A673 (cell line): ENCODE data around the gene DDX20. TPM values are rescaled to one million over a fixed set of nuclear protein-coding genes. Genes with fewer than 3 reads are reported as not detected.

Source experiments
- BruUV-seq: library from RNA; stranded (reverse); fragments of 400-500 nt; replicated peaks from 2 replicates; lab custom pipeline; 2021; lab: Mats Ljungman, UMichigan
- CTCF ChIA-PET: fragments of 300-600 bp; sonication (Branson Sonifier 250); formaldehyde crosslinking; loops from one replicate; lab custom pipeline; 2022; ENCODE audit warnings: antibody characterized with exemption; lab: Charles Lee
- POLR2A ChIA-PET: fragments of 300-600 bp; sonication (Branson Sonifier 250); formaldehyde crosslinking; loops from one replicate; lab custom pipeline; 2022; ENCODE audit warnings: antibody characterized with exemption; ENCODE audit not compliant: low non-redundant PET; lab: Charles Lee
- DNase-seq: peaks from one replicate; pipeline ENCODE4 v3.0.0-alpha.2; 2015; ENCODE audit warnings: low spot score
- H3K27ac ChIP-seq: fragments of 200-600 bp; sonication (generic); 2 replicates; pipeline ENCODE4 v1.5.1; 2016; ENCODE audit warnings: mixed run types, low read depth, mild to moderate bottlenecking, mixed read lengths, antibody characterized with exemption, low read length; ENCODE audit not compliant: poor library complexity, severe bottlenecking
- H3K27me3 ChIP-seq: fragments of 200-600 bp; sonication (generic); replicated peaks from 2 replicates; pipeline ENCODE4 v1.6.1; 2017; ENCODE audit warnings: mixed run types, low read depth, mild to moderate bottlenecking, mixed read lengths, antibody characterized with exemption, low read length; ENCODE audit not compliant: insufficient read depth, poor library complexity
- H3K36me3 ChIP-seq: fragments of 200-600 bp; sonication (generic); 2 replicates; pipeline ENCODE4 v1.6.1; 2016; ENCODE audit warnings: mixed run types, mild to moderate bottlenecking, mixed read lengths, antibody characterized with exemption, low read length; ENCODE audit not compliant: insufficient read depth, poor library complexity, severe bottlenecking
- H3K4me1 ChIP-seq: fragments of 200-600 bp; sonication (generic); 2 replicates; pipeline ENCODE4 v1.6.1; 2017; ENCODE audit warnings: mixed run types, mild to moderate bottlenecking, mixed read lengths, antibody characterized with exemption, low read length; ENCODE audit not compliant: insufficient read depth, poor library complexity, severe bottlenecking
- H3K4me3 ChIP-seq: fragments of 200-600 bp; sonication (generic); 2 replicates; pipeline ENCODE4 v1.5.1; 2016; ENCODE audit warnings: low read depth, mixed run types, mild to moderate bottlenecking, mixed read lengths, low read length; ENCODE audit not compliant: poor library complexity, severe bottlenecking
- H3K9me3 ChIP-seq: fragments of 200-600 bp; sonication (generic); 2 replicates; pipeline ENCODE4 v1.6.1; 2016; ENCODE audit warnings: mixed run types, low read depth, mild to moderate bottlenecking, mixed read lengths, antibody characterized with exemption, low read length; ENCODE audit not compliant: poor library complexity, severe bottlenecking
- CTCF ChIP-seq: fragments of 300-800, 200-600 bp; sonication (generic); conservative IDR thresholded peaks from 2 replicates; pipeline ENCODE4 v1.5.1; 2017; ENCODE audit warnings: low read depth, mild to moderate bottlenecking, antibody characterized with exemption, low read length, moderate library complexity, mixed read lengths
- EZH2 ChIP-seq: fragments of 200-600 bp; sonication (generic); IDR thresholded peaks from 2 replicates; pipeline ENCODE4 v1.6.1; 2017; ENCODE audit warnings: borderline replicate concordance, low read depth, mild to moderate bottlenecking, mixed read lengths, antibody characterized with exemption, low read length; ENCODE audit not compliant: poor library complexity, severe bottlenecking
- intact Hi-C: fragments of 100-400 bp; cut with micrococcal nuclease; formaldehyde crosslinking; loops from one replicate; pipeline ENCODE4 v1.10.0; 2022; ENCODE audit not compliant: unreplicated experiment
- total RNA-seq: library from RNA; stranded (reverse); gene quantifications from 2 replicates; pipeline ENCODE4 v1.2.3, GENCODE V29; 2021

Gene DDX20
- total RNA-seq, 1 experiment from 2014 or later: 26.1 TPM

DNA sequence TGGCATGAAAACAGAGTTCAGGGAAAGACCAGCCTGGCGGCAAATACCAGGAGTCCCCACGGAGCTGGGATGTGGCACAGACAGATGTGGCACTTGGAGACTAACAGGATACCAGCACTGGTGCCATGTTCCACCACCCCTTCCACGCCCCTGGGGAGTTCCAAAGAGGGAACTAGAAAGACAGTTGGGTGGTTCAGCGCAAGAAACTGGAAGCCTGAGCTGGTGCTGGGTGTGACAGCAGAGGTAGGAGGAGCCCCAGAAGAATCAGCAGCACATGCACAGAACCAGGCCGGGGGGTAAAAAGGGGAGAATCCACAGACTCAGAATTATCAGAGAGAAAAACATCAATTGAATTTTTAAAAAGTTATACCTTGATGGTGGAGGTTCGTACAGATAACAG is 22.4 kb downstream of the DDX20 start:
- no peaks in the 10 kb centered on the region for H3K9me3 ChIP-seq
- CTCF ChIA-PET: no interaction called here
- TF ChIP-seq EZH2: no peak
- no peak for TF ChIP-seq CTCF

DNA sequence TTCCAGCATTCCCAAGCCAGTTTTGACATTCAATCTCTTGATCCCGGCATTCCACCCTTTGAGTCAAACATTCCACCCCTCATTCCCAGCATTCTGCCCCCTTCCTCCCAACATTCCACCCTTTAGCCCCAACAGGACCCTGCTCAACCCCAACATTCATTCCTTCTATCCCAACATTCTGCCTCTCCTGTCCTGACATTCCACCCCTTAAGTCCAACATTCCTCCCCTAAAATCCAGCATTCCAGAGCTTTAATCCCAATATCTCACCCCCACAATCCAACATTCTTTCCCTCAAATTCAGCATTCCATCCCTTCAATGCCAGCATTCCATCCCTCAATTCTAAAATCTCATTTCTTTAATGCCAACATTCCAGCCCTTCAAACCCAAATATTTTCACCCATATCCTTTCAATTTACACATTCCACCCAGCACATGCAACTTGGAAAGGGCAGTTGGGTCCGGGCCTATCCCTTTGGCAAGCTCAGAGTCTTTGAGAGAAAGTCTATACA is 22.9 kb downstream of the DDX20 start:
- no peak for DNase-seq
- no peak overlapping the region for H3K27ac ChIP-seq
- no peak overlapping the region for H3K4me3 ChIP-seq
- intact Hi-C loops: no loop called here
- no peak for TF ChIP-seq CTCF
- no peaks in the 10 kb centered on the region for H3K4me1 ChIP-seq
- ChIA-PET POLR2A (no interaction called here), CTCF (no interaction called here)
- no peaks in the 10 kb centered on the region for H3K9me3 ChIP-seq
- BruUV-seq: no TSS peak
- H3K36me3 ChIP-seq: no peaks in the 10 kb centered on the region
- H3K27me3 ChIP-seq: no peaks in the 10 kb centered on the region

More for the DNA sequence above, 22.4 kb downstream of the DDX20 start:
- Histone ChIP-seq H3K4me3 (no peak overlapping the region), H3K27me3 (no peaks in the 10 kb centered on the region), H3K4me1 (no peaks in the 10 kb centered on the region), H3K27ac (no peak overlapping the region), H3K36me3 (no peaks in the 10 kb centered on the region)
- POLR2A ChIA-PET: no interaction called here
- no TSS peak for BruUV-seq
- no peak for DNase-seq
- intact Hi-C loops: no loop called here

DNA sequence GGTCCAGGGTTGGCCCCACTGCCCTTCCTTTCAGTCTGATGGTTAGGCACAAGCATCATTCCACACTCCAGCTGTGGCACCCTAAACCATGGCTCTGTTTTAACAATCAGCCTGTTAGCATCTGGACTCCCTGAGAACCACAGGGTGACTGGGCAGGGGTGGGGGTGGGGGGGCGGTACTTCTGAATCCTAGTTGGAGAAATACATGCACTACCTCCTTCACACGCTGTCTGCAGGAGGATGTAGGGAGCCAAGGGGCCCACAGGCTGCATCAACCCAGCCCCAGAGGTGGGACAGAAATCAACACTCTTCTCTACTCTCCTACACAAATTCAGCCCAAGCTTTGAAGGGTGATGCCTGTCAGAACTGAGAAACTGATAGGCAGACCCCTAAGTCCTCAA is 23.8 kb downstream of the DDX20 start:
- ChIA-PET POLR2A (no interaction called here), CTCF (no interaction called here)
- intact Hi-C loops: no loop called here
- Histone ChIP-seq H3K27me3 (peaks cover under 1% of the 10 kb centered on the region), H3K36me3 (no peaks in the 10 kb centered on the region), H3K4me3 (no peak overlapping the region), H3K9me3 (no peaks in the 10 kb centered on the region), H3K4me1 (no peaks in the 10 kb centered on the region), H3K27ac (no peak overlapping the region)
- TF ChIP-seq CTCF (no peak), EZH2 (no peak)
- BruUV-seq: no TSS peak
- DNase-seq: no peak
